Ishikawa (cell line): ENCODE measurements around the gene AMN.

ENCODE experiments used
- CEBPB ChIP-seq: IDR thresholded peaks from 2 replicates; pipeline ENCODE4 v1.6.1; 2012
- CREB1 ChIP-seq: IDR thresholded peaks from 2 replicates; pipeline ENCODE4 v1.6.1; 2012; ENCODE audit warnings: low read depth
- EGR1 ChIP-seq: IDR thresholded peaks from 2 replicates; pipeline ENCODE4 v1.6.1; 2012
- EP300 ChIP-seq: IDR thresholded peaks from 2 replicates; pipeline ENCODE4 v1.6.1; 2012; ENCODE audit warnings: borderline replicate concordance
- FOXM1 ChIP-seq: IDR thresholded peaks from 2 replicates; pipeline ENCODE4 v1.6.1; 2012; ENCODE audit warnings: low read depth, borderline replicate concordance
- MAX ChIP-seq: IDR thresholded peaks from 2 replicates; pipeline ENCODE4 v1.6.1; 2012
- NFIC ChIP-seq: IDR thresholded peaks from 2 replicates; pipeline ENCODE4 v1.6.1; 2012
- RAD21 ChIP-seq: IDR thresholded peaks from 2 replicates; pipeline ENCODE4 v1.6.1; 2012; ENCODE audit warnings: low read depth
- REST ChIP-seq: IDR thresholded peaks from 2 replicates; pipeline ENCODE4 v1.6.1; 2012; ENCODE audit warnings: low read depth, mild to moderate bottlenecking
- TAF1 ChIP-seq: IDR thresholded peaks from 2 replicates; pipeline ENCODE4 v1.6.1; 2012; ENCODE audit warnings: low read depth, mild to moderate bottlenecking
- TCF12 ChIP-seq: IDR thresholded peaks from 2 replicates; pipeline ENCODE4 v1.6.1; 2012; ENCODE audit warnings: low read depth
- TEAD4 ChIP-seq: IDR thresholded peaks from 2 replicates; pipeline ENCODE4 v1.6.1; 2012
- USF1 ChIP-seq: IDR thresholded peaks from 2 replicates; pipeline ENCODE4 v1.6.1; 2012
- YY1 ChIP-seq: IDR thresholded peaks from 2 replicates; pipeline ENCODE4 v1.6.1; 2012; ENCODE audit warnings: low read depth
- ZBTB7A ChIP-seq: IDR thresholded peaks from 2 replicates; pipeline ENCODE4 v1.6.1; 2012; ENCODE audit warnings: low read depth

Gene AMN

DNA sequence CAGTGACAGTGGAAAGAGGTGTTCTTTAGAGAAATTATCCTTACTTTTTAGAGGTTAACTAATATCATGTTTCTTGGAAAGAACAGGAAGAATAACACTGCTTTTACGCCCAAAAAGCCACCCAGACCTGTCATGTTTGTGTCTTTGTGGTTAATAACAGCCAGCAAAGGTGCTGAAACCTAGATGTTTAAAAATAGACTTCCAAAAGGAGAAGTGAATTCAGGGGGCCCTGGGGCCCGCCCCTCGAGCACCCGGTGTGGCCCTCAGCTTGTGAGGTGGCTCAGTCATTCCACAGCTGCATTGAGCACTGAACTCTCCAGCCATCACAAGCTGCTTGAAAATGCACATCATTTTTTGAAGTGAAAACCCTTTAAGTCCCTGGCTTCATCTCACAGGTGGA lies 20.8 kb upstream of the AMN start:
- TF ChIP-seq CEBPB (no peak), USF1 (no peak), REST (no peak), EP300 (no peak), RAD21 (no peak), YY1 (no peak), TCF12 (no peak), FOXM1 (no peak), TEAD4 (no peak), EGR1 (no peak), MAX (no peak)

DNA sequence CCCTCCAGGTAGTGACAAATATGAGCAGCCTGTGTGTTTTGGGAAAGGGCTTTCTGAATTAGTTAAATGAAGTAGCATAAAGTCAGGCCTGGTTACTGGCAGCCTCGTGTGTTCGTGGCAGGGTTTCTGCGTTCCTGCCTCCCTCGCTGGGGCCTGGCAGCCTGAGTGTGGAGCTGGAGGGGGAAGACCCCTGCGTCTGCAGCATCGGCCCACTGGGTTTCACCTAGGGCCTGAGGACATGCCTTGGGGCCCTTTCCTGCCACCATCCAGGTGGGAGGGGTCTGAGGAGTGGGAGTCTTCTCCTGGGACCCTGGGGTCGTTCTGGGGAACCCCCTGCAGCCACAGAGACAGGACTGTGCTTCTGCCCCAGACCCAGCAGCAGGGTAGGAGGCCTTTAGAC lies 20.4 kb upstream of the AMN start:
- TF ChIP-seq ZBTB7A (no peak), EGR1 (no peak), TEAD4 (no peak), MAX (no peak), YY1 (no peak), TCF12 (no peak), NFIC (no peak), CREB1 (no peak), FOXM1 (no peak), TAF1 (no peak)

- TF ChIP-seq NFIC (no peak), YY1 (no peak), ZBTB7A (no peak), TAF1 (no peak), MAX (no peak), TCF12 (no peak), CEBPB (no peak), EP300 (no peak), USF1 (no peak), FOXM1 (no peak), TEAD4 (no peak), RAD21 (no peak), EGR1 (no peak), CREB1 (no peak)
These were observed 19.8 kb upstream of the AMN start for GRCh38 chr14:102902523-102903247.

GRCh38 chr14:102903248-102903888 lies 19.1 kb upstream of the AMN start:
- TF ChIP-seq CREB1 (no peak), RAD21 (no peak), YY1 (no peak), TEAD4 (no peak), USF1 (no peak), NFIC (no peak), TCF12 (no peak), EGR1 (no peak)

DNA sequence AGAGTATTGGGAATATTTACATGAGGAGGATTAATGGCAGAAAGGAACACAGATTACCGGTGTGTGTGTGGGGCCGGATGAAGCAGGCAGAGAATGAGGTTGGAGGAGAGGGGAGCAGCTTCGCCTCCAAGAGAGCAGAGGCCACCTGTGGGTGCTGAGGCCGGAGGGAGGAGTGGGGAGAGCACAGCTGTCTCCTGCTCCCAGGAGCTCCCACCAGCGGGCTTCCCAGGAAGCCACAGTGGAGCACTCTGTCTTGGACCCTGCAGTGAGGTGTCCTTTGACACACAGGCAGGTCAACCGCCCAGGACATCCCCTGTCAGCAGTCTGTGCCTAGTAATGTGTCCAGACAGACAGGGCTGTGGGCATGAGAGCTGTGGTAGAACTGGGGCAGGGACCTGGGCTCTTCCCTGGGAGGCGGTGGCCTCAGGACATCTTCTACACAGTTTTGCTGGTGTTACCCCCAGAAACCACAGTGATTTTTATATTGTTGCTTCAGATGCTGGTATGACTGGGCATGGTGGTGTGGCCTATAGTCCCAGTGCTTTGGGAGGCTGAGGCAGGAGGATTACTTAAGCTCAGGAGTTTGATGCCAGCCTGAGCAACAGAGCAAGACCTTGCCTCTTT lies 18.5 kb upstream of the AMN start:
- TF ChIP-seq MAX (no peak), EP300 (no peak), USF1 (no peak), TAF1 (no peak), EGR1 (no peak), FOXM1 (no peak), TEAD4 (no peak), CEBPB (no peak), ZBTB7A (no peak), TCF12 (no peak), CREB1 (no peak)
